Motor neuron (in vitro differentiated cells): ENCODE measurements around the gene FBXL16. TPM values are rescaled to one million over a fixed set of nuclear protein-coding genes. Genes with fewer than 3 reads are reported as not detected.
"Not testable (repeated sequence)": the region's sequence is repeated elsewhere in the genome, so short reads cannot be mapped to it uniquely, and the experiment has no call there.

ENCODE experiments used
- ATAC-seq, 8 experiments: fragments of 200-7000 bp; cut with Tn5 transposase; replicated peaks in 6 of 8; 2 replicates each; pipeline ENCODE4 v1.8.0; 2021; ENCODE audit warnings: mild to moderate bottlenecking in 8 of 8, moderate library complexity in 8 of 8
- H3K27ac ChIP-seq, 2 donors: fragments of 250-450 bp; sonication (Bioruptor Pico); 2 replicates each; pipeline ENCODE4 v1.9.0; 2021; ENCODE audit warnings: antibody characterized with exemption in 2 of 2, mild to moderate bottlenecking in 2 of 2, moderate library complexity in 1 of 2
- H3K4me1 ChIP-seq, 2 donors: fragments of 250-450 bp; sonication (Bioruptor Pico); replicated peaks in 1 of 2; 2 replicates each; pipeline ENCODE4 v1.6.1; 2021; ENCODE audit warnings: antibody characterized with exemption in 2 of 2, mild to moderate bottlenecking in 2 of 2, moderate library complexity in 1 of 2
- H3K4me3 ChIP-seq, 5 donors: fragments of 250-450 bp; sonication (Bioruptor Pico); 2 replicates each; pipeline ENCODE4 v1.9.0; 2021; ENCODE audit warnings: antibody characterized with exemption in 5 of 5, mild to moderate bottlenecking in 5 of 5, moderate library complexity in 4 of 5
- WGBS, 10 experiments: fragments of 450-650 bp; shearing (Covaris generic); methylation state at CpG; one replicate each; pipeline ENCODE4 v1.0.0; 2022; 5-methylcytosine and 5-hydroxymethylcytosine counted together
- in situ Hi-C, 9 experiments: fragments of 400-800 bp; cut with MboI; loops; one replicate each; pipeline ENCODE4 v1.15.0; 2021; ENCODE audit warnings: low sequenced_read_pairs in 9 of 9, low pct_unique_long_range_greater_than_20kb in 2 of 9; ENCODE audit not compliant: unreplicated experiment in 9 of 9
- total RNA-seq, 8 experiments: library from RNA; unstranded; fragments of 300-600 nt; gene quantifications; 2 replicates each; pipeline versions ENCODE4 v1.2.3 to v1.2.4, GENCODE V29; 2022

The FBXL16 gene
- total RNA-seq, 8 experiments from 2014 or later = 0.31 to 13.5 (median 6.3) TPM

DNA sequence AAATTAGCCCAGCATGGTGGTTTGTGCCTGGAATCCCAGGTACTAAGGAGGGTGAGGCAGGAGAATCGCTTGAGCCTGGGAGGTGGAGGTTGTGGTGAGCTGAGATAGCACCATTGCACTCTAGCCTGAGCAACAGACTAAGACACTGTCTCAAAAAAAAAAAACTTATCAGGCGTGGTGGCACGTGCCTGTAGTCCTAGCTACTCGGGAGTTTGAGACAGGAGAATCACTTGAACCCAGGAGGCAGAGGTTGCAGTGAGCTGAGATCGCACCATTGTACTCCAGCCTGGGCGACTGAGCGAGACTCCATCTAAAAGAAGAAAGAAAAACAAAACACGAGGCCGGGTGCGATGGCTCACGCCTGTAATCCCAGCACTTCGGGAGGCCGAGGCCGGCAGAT, 37.3 kb upstream of the FBXL16 start:
- in situ Hi-C loops, H3K4me3 ChIP-seq, ATAC-seq, H3K27ac ChIP-seq: not testable (repeated sequence)
- 67 to 94% (median 82%) methylated on average over 1 to 11 of the region's 14 CpGs; no CpG with 5 or more reads in 5 of the 10 experiments for WGBS, 10 experiments
- peaks cover 2 to 14% of the 10 kb centered on the region in 2 donors for H3K4me1 ChIP-seq

DNA sequence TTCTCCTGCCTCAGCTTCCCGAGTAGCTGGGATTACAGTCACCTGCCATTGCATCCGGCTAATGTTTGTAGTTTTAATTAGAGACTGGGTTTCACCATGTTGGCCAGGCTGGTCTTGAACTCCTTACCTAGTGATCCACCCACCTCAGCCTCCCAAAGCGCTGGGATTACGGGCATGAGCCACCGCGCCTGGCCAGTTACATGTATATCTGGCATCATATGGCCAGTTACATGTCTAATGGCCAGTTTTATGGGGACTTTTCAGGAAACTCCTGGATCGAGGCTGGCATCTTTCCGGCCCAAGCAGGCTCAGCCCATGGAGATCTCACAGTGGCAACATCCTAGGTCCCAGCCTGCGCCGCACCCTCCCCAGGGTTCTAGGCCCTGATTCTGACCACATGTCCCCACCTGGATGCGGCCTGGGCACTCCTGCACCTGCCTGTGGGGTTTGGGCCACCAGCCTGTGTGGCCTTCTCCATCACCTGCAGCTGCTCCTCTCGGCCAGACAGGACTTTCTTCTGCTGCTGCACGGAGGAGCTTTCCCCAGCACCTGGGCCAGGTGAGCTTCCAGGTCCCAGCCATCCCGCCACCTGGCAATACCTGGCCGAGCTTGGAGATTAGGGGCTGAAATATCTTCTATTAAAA, 36.5 kb upstream of the FBXL16 start:
- H3K27ac ChIP-seq = no peak overlapping the region
- in situ Hi-C loops = no loop called here
- peaks cover 2 to 14% of the 10 kb centered on the region in 2 donors for H3K4me1 ChIP-seq
- no peak for ATAC-seq
- 63 to 100% (median 91%) methylated on average over 1 to 7 of the region's 15 CpGs; no CpG with 5 or more reads in 1 of the 10 experiments for WGBS, 10 experiments
- H3K4me3 ChIP-seq = no peak overlapping the region

DNA sequence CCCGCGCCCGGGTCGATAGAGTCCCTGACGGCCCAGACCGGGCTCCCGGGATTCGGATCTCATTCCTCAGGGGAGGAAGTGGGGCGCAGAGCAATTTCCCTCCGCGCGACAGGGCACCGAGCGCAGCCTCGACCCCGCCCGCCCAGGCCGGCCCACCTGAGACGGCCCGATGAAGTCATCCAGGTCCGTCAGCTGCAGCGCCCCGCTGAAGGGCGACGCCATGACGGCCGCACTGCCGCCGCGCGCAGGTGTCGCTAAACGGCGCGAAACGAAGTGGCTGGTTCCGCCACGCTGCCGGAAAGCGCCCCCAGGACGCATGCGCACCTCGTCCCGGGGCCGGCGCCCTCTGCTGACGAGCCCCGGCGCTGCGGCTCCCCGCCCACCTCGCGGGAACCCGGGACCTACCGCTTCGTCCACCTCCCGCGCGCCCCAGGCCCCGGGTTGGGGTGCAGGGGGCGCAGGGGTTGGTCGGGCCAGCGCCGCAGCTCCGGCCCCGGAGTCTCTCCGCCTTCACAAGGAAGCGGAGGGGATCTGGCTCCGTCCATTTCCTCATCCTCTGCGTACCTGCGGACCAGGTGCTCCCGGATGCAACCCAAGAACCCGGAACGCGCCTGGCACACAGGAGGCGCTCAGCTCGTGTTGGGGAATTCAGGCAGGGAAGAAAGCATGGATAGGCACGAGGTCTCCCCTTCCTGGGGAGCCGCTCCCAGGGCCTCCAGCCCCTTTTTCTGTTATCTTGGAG, 35.3 kb upstream of the FBXL16 start, which contains the start of gene CIAO3:
Gene CIAO3 (minus strand): TSS at position 234 of the 742 bp plus-strand sequence. CDS start 12 bp downstream, at position 222.
- ATAC-seq = peak; percentile 90 to 95 (median 92)
- Histone ChIP-seq H3K4me1 (peaks cover 2 to 14% of the 10 kb centered on the region in 2 donors), H3K4me3 (peak within 1 kb of the TSS; percentile 56 to 83 (median 65)), H3K27ac (peak within 1 kb of the TSS; percentile 78 to 86)
- 3 to 33% (median 3%) methylated on average over 3 to 8 of the region's 79 CpGs; no CpG with 5 or more reads in 6 of the 10 experiments for WGBS, 10 experiments
- in situ Hi-C loops = no loop called here

DNA sequence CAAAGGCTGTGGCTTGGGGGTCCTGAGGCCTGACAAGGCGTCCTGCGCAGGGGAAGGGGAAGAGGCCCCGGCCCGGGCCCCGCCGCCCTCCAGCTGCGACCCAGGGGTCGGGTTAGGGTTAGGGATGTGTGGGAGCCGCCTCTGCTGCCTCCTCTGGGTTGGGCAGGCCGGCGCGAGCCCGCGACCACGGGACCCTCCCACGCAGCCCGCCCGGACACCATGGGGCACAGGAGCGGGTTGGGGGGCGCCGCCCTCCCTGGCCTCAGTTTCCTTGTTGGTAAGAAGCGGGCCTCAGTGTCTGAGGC, 34.8 kb upstream of the FBXL16 start:
- peaks cover 2 to 10% of the 10 kb centered on the region in 2 donors for H3K4me1 ChIP-seq
- WGBS, 10 experiments = 0% methylated on average over 2 to 6 of the region's 22 CpGs; no CpG with 5 or more reads in 8 of the 10 experiments
- H3K4me3 ChIP-seq = peak overlapping the region; percentile 56 to 83 (median 65)
- in situ Hi-C loops = no loop called here
- peak; percentile 29 to 49 (median 40) for ATAC-seq
- peak overlapping the region; percentile 78 to 86 for H3K27ac ChIP-seq

DNA sequence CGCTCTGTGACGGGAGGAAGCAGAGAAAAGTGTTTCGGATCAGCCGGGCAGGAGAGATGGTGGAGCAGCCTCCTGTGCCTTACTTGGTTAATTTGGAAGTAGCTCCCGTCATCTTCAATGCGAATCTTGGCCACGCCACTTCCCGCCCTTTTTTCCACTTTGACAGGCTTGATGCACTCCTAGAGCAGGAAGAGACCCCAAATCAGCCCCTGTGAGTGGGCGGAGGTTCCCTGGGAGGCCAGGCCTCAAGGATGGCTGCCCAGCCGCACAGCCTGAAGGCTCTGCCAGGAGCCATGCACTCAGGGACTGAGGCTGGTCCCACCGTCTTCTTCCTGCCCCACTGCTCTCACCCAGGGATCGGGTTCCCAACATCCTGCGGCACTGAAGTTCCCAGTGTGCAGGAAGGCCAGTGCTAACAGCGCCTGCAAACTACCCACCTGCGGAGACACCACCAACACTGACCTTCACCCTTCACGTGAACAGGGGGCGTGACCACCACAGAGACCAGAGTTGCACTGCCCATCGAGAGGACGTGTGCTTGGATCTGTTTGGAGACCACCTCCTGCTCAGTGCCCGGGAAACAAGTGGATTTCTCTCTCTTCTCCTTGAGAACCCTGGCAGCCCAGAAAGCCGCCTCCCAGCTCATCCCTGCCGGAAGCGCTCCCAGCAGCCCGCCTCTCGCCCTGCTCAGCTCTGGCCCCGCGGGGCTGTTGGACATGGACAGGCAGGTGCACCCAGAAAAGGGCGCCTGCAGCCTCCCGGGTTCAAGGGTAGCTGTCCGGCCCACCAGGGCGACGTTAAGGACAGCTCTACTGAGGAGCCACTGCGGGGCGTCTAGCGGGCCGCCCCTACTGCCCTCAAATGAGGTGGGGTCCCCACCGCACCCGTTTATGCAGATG, 34.2 kb upstream of the FBXL16 start:
- WGBS, 10 experiments = 0 to 85% (median 71%) methylated on average over 3 to 7 of the region's 38 CpGs; no CpG with 5 or more reads in 3 of the 10 experiments
- Histone ChIP-seq H3K27ac (peak overlapping the region; percentile 78 to 86), H3K4me1 (peaks cover 2 to 10% of the 10 kb centered on the region in 2 donors), H3K4me3 (peak overlapping the region; percentile 56 to 83 (median 65))
- in situ Hi-C loops = no loop called here
- peak in 2 of 8 experiments; percentile 1 for ATAC-seq

DNA sequence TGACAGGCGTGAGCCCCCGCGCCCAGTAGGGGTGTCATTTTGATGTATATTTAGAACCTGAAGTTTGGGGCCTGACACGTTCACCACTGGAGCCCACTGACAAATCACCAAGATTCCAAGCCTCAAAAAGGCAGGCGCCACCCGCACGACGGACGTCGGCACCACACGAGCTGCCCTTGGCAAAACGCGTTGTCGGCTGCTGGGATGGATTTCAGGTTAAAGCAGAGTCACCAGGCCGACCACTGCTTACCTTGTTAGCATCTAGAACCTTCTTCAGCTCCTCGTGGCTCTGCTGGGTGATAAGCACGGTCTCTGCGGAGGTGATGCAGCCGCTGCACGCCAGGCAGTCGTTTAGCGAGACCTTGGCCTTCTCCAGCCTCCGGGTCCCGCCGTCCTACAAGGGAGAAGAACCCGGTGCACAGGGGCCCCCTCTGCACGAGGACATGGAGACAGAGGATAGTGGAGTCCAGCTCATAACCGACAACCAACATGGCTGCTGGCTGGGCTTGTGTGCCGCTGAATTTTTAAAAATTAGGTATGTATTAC, 31.4 kb upstream of the FBXL16 start:
- H3K4me3 ChIP-seq = no peak overlapping the region
- peaks cover 2 to 10% of the 10 kb centered on the region in 2 donors for H3K4me1 ChIP-seq
- 86 to 100% (median 95%) methylated on average over 1 to 18 of the region's 29 CpGs; no CpG with 5 or more reads in 2 of the 10 experiments for WGBS, 10 experiments
- H3K27ac ChIP-seq = no peak overlapping the region
- in situ Hi-C loops = no loop called here
- no peak for ATAC-seq

DNA sequence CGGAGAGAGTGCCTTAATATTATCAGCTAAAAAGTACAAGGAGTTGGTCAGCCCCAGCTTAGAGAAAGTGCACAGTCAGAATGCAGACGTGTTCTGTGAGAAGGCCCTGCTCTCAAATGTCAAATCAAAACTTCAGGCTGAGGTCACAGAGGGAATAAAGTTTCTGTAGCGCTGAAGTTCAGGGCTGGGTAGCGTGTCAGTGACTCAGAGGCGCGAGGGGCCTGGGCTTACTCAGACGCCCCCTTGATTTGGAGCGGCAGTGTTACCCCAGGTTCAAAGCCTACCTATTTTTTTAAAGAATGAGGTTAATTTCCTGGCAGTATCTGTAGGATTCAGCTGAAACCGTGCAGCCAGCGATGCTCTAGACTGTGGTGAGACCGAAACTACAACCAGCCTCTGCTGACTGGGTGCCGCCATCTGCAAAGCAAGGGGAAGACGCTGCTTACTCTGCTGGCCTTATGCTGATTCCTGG, 30.4 kb upstream of the FBXL16 start:
- Histone ChIP-seq H3K4me3 (no peak overlapping the region), H3K27ac (no peak overlapping the region), H3K4me1 (peaks cover 2 to 6% of the 10 kb centered on the region in 2 donors)
- in situ Hi-C loops = no loop called here
- 60 to 100% (median 84%) methylated on average over 1 to 12 of the region's 13 CpGs; no CpG with 5 or more reads in 4 of the 10 experiments for WGBS, 10 experiments
- ATAC-seq = no peak

DNA sequence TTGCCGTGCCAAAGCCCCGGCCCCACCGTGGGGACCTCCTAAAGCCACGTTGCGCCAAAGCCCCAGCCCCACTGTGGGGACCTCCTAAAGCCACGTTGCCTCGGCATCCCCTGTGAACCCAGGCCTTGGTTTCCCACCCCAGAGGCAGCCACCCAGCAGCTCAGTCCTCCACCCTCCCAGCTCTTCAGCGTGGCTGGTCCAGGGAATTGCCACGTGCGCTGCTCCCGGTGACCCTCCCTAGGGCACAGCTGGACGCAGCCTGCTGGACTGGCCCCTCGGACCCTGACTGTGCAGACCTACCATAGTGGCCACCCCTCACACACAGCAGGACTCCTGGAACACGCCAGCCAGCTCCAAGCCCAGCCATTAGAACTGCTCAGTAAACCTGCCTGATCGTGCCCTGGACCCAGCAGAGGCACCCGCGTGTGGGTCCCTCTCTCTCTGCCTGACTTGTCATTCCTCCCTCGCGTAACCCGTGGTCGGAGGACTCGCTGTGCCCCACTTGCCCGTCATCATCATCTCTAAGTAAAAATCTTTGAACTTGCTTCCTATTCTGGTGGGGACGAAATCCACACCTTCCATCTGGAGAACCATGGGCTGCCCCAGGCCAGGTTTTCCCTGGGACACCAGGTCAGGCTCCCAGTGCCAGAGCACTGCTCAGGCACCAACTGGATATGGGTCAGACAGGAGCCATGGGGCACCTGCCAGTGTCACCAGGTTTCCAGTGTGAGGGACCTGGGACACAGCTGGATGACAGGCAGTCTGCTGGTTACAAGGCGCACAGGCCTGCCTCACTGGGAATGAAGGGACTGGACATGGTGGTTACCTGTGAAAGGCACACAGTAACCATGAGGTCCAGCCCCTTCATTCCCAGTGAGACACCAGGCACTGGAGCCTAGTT, 29.6 kb upstream of the FBXL16 start:
- in situ Hi-C loops = no loop called here

DNA sequence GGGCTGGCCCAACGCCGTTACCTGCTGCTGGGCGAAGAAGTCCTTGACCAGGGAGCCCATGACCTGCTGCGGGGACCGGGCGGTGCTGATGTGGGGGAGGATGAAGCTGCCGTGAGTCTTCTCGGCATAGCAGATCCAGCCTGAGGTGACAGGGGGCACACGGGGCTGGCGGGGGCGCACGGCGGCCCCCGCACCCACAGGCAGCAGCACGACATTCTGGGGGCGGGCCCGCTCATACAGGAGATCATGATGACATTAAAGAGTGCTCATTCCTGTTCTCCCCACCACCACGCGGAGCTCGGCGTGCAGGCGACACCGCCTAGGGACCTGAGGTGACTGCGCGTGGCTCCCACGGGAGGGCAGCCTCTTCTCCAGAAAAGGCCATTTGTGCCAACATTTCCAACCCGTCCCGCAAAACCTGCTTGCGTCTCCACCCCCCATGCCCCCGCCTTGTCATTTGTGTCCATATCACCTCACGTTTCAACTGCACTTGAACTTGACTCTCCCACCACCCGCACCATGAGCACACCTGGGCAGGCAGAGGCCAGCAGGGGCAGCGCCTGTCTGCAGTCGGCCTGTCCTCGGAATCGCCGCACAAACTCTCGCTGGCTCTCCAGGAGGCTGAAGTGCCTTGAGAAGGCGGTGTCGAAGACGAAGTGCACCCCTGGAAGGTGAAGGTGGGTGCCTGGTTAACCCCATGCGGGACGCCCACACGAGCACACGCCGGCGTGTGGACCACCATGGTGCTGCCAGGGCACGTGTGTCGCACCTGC, 28.8 kb upstream of the FBXL16 start:
- in situ Hi-C loops = no loop called here
- no peaks in the 10 kb centered on the region for H3K4me1 ChIP-seq
- WGBS, 10 experiments = 90 to 100% (median 98%) methylated on average over 2 to 14 of the region's 49 CpGs; no CpG with 5 or more reads in 4 of the 10 experiments
- no peak for ATAC-seq
- no peak overlapping the region for H3K4me3 ChIP-seq
- H3K27ac ChIP-seq = no peak overlapping the region

More for the DNA sequence above, 29.6 kb upstream of the FBXL16 start:
- H3K4me3 ChIP-seq = no peak overlapping the region
- 85 to 100% (median 94%) methylated on average over 3 to 6 of the region's 25 CpGs; no CpG with 5 or more reads in 6 of the 10 experiments for WGBS, 10 experiments
- no peak overlapping the region for H3K27ac ChIP-seq
- H3K4me1 ChIP-seq = peaks cover 2 to 6% of the 10 kb centered on the region in 2 donors
- ATAC-seq = no peak

DNA sequence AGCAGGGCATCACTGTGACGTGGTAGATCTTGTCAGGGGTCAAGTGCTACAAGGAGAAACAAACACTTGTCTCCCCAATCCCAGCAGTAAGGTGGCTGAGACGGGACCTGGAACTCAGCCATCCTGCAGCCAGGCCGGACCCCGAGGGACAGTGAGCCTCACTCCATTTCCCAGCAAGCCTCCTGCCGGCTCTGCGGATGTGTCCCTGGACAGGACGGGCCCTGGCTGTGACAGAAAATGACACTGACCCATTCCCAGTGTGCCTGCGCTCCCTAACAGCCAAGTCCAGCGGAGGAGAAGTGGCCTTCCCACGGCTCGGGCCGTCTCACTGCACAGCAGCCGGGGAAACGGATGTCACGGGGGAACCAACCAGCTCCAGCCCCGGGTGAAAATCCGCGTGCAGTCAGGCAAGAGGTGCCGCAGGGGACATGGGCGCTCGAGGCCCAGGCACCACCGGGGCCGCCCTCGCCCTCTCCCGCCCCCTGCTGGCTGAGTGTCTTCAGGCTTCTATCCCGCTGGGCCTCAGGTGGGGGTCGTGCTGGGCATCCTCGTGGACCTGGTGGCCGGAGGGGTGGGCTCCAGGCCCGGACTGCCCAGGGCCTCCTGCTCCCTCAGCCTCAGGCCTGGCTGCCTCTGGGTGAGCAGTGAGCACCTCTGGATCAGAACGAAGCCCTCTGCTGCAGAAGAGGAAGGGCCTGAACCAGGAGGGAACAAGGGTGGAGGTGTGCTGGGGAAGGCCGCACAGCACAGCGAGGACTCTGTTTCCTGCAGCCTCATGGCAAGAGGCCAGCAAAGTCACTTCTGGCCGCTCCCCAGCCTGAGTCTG, 28.0 kb upstream of the FBXL16 start:
- H3K27ac ChIP-seq = no peak overlapping the region
- in situ Hi-C loops = no loop called here
- H3K4me3 ChIP-seq = no peak overlapping the region
- ATAC-seq = peak in 6 of 8 experiments; percentile 9 to 23 (median 15)
- peaks cover 0 to under 1% of the 10 kb centered on the region in 2 donors for H3K4me1 ChIP-seq
- 73 to 94% (median 87%) methylated on average over 2 to 20 of the region's 34 CpGs; no CpG with 5 or more reads in 5 of the 10 experiments for WGBS, 10 experiments
